ENCODE measurements around the gene ZNF599.
A peak's percentile ranks its signal among the peaks of the same experiment; 100 is the strongest.

ZNF599 gene

GRCh38 chr19:34733746-34734536 lies 39.1 kb downstream of the ZNF599 start, which contains the start of gene ZNF181:
Gene ZNF181, plus strand, starts transcription at chr19:34734243. Its CDS starts 795 bp downstream, at chr19:34735038.
- TF ChIP-seq CTCF (IDR thresholded peaks at IDR 0.05; ENCODE audit: low read depth, low read length) = no peak

GRCh38 chr19:34733266-34733745 lies 39.7 kb downstream of the ZNF599 start:
- Histone ChIP-seq H3K4me3 (ENCODE audit: low read depth, low read length) (peak overlapping the region; percentile 78), H3K27me3 (no peaks in the 10 kb centered on the region), H3K36me3 (no peaks in the 10 kb centered on the region), H3K9me3 (no peaks in the 10 kb centered on the region), H3K4me1 (no peaks in the 10 kb centered on the region; the same call in 1 of the 2 replicates)
- DNase-seq = no peak
- TF ChIP-seq CTCF (IDR thresholded peaks at IDR 0.05; ENCODE audit: low read depth, low read length) = no peak

More at GRCh38 chr19:34733746-34734536, 39.1 kb downstream of the ZNF599 start, which contains the start of gene ZNF181:
- Histone ChIP-seq H3K9me3 (no peaks in the 10 kb centered on the region), H3K4me3 (ENCODE audit: low read depth, low read length) (peak within 1 kb of the TSS; percentile 78), H3K27me3 (no peaks in the 10 kb centered on the region), H3K4me1 (no peaks in the 10 kb centered on the region; the same call in 1 of the 2 replicates), H3K36me3 (no peaks in the 10 kb centered on the region)
- peak; percentile 89 for DNase-seq

- no peak for DNase-seq
- Histone ChIP-seq H3K9me3 (no peaks in the 10 kb centered on the region), H3K36me3 (no peaks in the 10 kb centered on the region), H3K27me3 (no peaks in the 10 kb centered on the region), H3K4me3 (ENCODE audit: low read depth, low read length) (peak overlapping the region; percentile 78), H3K4me1 (no peaks in the 10 kb centered on the region; the same call in 1 of the 2 replicates)
- TF ChIP-seq CTCF (IDR thresholded peaks at IDR 0.05; ENCODE audit: low read depth, low read length) = no peak
Measured at GRCh38 chr19:34732612-34733211, 40.3 kb downstream of the ZNF599 start.

- H3K27me3 ChIP-seq = no peaks in the 10 kb centered on the region
- DNase-seq = no peak
- H3K4me3 ChIP-seq (ENCODE audit: low read depth, low read length) = no peak overlapping the region
- no peak for TF ChIP-seq CTCF (IDR thresholded peaks at IDR 0.05; ENCODE audit: low read depth, low read length)
- no peaks in the 10 kb centered on the region; the same call in 1 of the 2 replicates for H3K4me1 ChIP-seq
- no peaks in the 10 kb centered on the region for H3K9me3 ChIP-seq
- H3K36me3 ChIP-seq = no peaks in the 10 kb centered on the region
Measured at GRCh38 chr19:34731964-34732363, 41.1 kb downstream of the ZNF599 start.

GRCh38 chr19:34731019-34731829 lies 41.8 kb downstream of the ZNF599 start:
- H3K4me1 ChIP-seq = no peaks in the 10 kb centered on the region
- DNase-seq = no peak
- no peaks in the 10 kb centered on the region for H3K36me3 ChIP-seq
- no peak overlapping the region for H3K4me3 ChIP-seq (ENCODE audit: low read depth, low read length)
- H3K27me3 ChIP-seq = 0 out of 2 replicates have a peak, but pooled peaks cover 3% of the 10 kb centered on the region
- no peak for TF ChIP-seq CTCF (IDR thresholded peaks at IDR 0.05; ENCODE audit: low read depth, low read length)
- no peaks in the 10 kb centered on the region for H3K9me3 ChIP-seq

Measured in BE2C (cell line).